Endothelial cell of umbilical vein (primary cell): ENCODE data around the gene TRIM29. TPM values are rescaled to one million over a fixed set of nuclear protein-coding genes. Genes with fewer than 3 reads are reported as not detected.

Source experiments
- BruUV-seq: library from RNA; stranded (reverse); fragments of 400-500 nt; replicated peaks from 2 replicates; lab custom pipeline; 2021; lab: Mats Ljungman, UMichigan
- CTCF ChIA-PET: fragments of 300-600, 350-600 bp; sonication (Branson Sonifier 250); formaldehyde crosslinking; loops from one replicate; lab custom pipeline; 2021; ENCODE audit warnings: antibody characterized with exemption, inconsistent platforms; lab: Charles Lee
- POLR2A ChIA-PET: fragments of 300-600, 350-600 bp; sonication (Branson Sonifier 250); formaldehyde crosslinking; loops from one replicate; lab custom pipeline; 2021; ENCODE audit warnings: antibody characterized with exemption, inconsistent platforms; lab: Charles Lee
- DNase-seq: peaks from one replicate; pipeline ENCODE4 v3.0.0-alpha.2; 2011; ENCODE audit warnings: low read depth, low spot score
- FAIRE-seq: peaks from 2 replicates; lab custom pipeline; 2011; peaks lifted over from hg19 to GRCh38; lab: Jason Lieb, UNC
- H2AFZ ChIP-seq: 2 replicates; pipeline ENCODE4 v1.6.0; 2012; ENCODE audit warnings: low read depth, low read length, control low read depth, inconsistent platforms
- H3K27ac ChIP-seq: 2 replicates; pipeline ENCODE4 v1.5.1; 2011; ENCODE audit warnings: low read depth, mild to moderate bottlenecking, control low read depth, low read length, moderate library complexity; ENCODE audit not compliant: insufficient read depth
- H3K27me3 ChIP-seq, 2 experiments: 2 replicates each; pipeline versions ENCODE4 v1.6.0 to v1.6.1; 2011; ENCODE audit warnings: low read length in 2 of 2, mixed read lengths in 1 of 2; ENCODE audit not compliant: control insufficient read depth in 2 of 2, insufficient read depth in 2 of 2
- H3K36me3 ChIP-seq, 2 experiments: 2 replicates in 1 of 2; 3 replicates in 1 of 2; pipeline ENCODE4 v1.5.1; 2011; ENCODE audit warnings: low read length in 2 of 2, mild to moderate bottlenecking in 1 of 2, moderate library complexity in 1 of 2; ENCODE audit not compliant: control insufficient read depth in 2 of 2, insufficient read depth in 2 of 2; ENCODE audit errors: extremely low read depth in 1 of 2
- H3K4me1 ChIP-seq: 3 replicates; pipeline ENCODE4 v1.5.1; 2011; ENCODE audit warnings: mild to moderate bottlenecking, low read length; ENCODE audit not compliant: control insufficient read depth, insufficient read depth; ENCODE audit errors: extremely low read depth
- H3K4me2 ChIP-seq: 2 replicates; pipeline ENCODE4 v1.6.1; 2011; ENCODE audit warnings: low read length, control low read depth, mixed read lengths; ENCODE audit not compliant: insufficient read depth
- H3K4me3 ChIP-seq, 3 experiments: fragments of 200-600 bp in 1 of 3; sonication (generic), shearing (Covaris generic) in 1 of 3; replicated peaks in 1 of 3; 2 replicates each; pipeline ENCODE4 v1.5.1; 2011 to 2016; ENCODE audit warnings: control low read depth in 3 of 3, low read length in 3 of 3, mild to moderate bottlenecking in 2 of 3, inconsistent platforms in 1 of 3, low read depth in 1 of 3, moderate library complexity in 1 of 3; ENCODE audit not compliant: insufficient read depth in 1 of 3
- H3K79me2 ChIP-seq: 2 replicates; pipeline ENCODE4 v1.6.0; 2012; ENCODE audit warnings: low read length, inconsistent platforms; ENCODE audit not compliant: control insufficient read depth, insufficient read depth
- H3K9ac ChIP-seq: replicated peaks from 2 replicates; pipeline ENCODE3; 2011; ENCODE audit warnings: low read length, control low read depth; ENCODE audit not compliant: insufficient read depth; ENCODE audit errors: extremely low read depth
- H3K9me1 ChIP-seq: replicated peaks from 3 replicates; pipeline ENCODE4 v1.6.0; 2011; ENCODE audit warnings: mild to moderate bottlenecking, low read length; ENCODE audit not compliant: control insufficient read depth, insufficient read depth; ENCODE audit errors: extremely low read depth
- H3K9me3 ChIP-seq: replicated peaks from 2 replicates; pipeline ENCODE4 v1.5.1; 2012; ENCODE audit warnings: low read length, inconsistent platforms; ENCODE audit not compliant: control insufficient read depth, insufficient read depth
- H4K20me1 ChIP-seq: replicated peaks from 2 replicates; pipeline ENCODE3; 2011; ENCODE audit warnings: mild to moderate bottlenecking, low read length; ENCODE audit not compliant: control insufficient read depth, insufficient read depth; ENCODE audit errors: extremely low read depth
- EZH2 ChIP-seq: IDR thresholded peaks from 2 replicates; pipeline ENCODE4 v1.6.1; 2012; ENCODE audit warnings: borderline replicate concordance, low read depth, mild to moderate bottlenecking, moderate library complexity, low read length, inconsistent platforms; ENCODE audit not compliant: severe bottlenecking
- GATA2 ChIP-seq: IDR thresholded peaks from 2 replicates; pipeline ENCODE4 v1.7.0; 2011; ENCODE audit warnings: low read depth, mild to moderate bottlenecking, moderate library complexity, mixed read lengths, low read length; ENCODE audit not compliant: insufficient read length, insufficient read depth
- JUN ChIP-seq: IDR thresholded peaks from 2 replicates; pipeline ENCODE4 v1.6.1; 2011; ENCODE audit warnings: borderline replicate concordance, low read depth; ENCODE audit not compliant: insufficient read length, insufficient read depth
- POLR2A ChIP-seq: IDR thresholded peaks from 2 replicates; pipeline ENCODE4 v1.6.1; 2012; ENCODE audit warnings: low read depth, mild to moderate bottlenecking, control low read depth, low read length
- POLR2AphosphoS5 ChIP-seq: IDR thresholded peaks from 2 replicates; pipeline ENCODE4 v1.6.1; 2012; ENCODE audit warnings: low read depth, mild to moderate bottlenecking, control low read depth, low read length, moderate library complexity; ENCODE audit not compliant: insufficient read depth
- dilution Hi-C: fragments of 300-500 bp; cut with MboI; formaldehyde crosslinking; loops from one replicate; pipeline ENCODE4 v1.15.0; 2019; ENCODE audit warnings: low sequenced_read_pairs; ENCODE audit not compliant: extremely low pct_ligation_motif_present
- intact Hi-C: fragments of 100-400 bp; cut with micrococcal nuclease; formaldehyde crosslinking; loops from one replicate; pipeline ENCODE4 v1.10.0; 2022
- polyA plus RNA-seq, 4 experiments: library from polyadenylated mRNA; depleted of rRNA in 3 of 4; stranded (reverse) in 3 of 4; unstranded in 1 of 4; fragments of >200 nt; gene quantifications; 2 replicates each; pipeline versions ENCODE4 v1.2.1 to v1.2.3, GENCODE V29; 2011 to 2012; ENCODE audit warnings: missing spikeins in 1 of 4
- total RNA-seq: library from RNA; stranded (reverse); gene quantifications from 2 replicates; pipeline ENCODE4 v1.2.3, GENCODE V29; 2021
- TF ChIP-seq, protein P1 (sequence below): IDR thresholded peaks from 2 replicates; pipeline ENCODE4 v1.6.1; 2011; ENCODE audit not compliant: insufficient read depth, insufficient read length
- TF ChIP-seq, protein P2 (sequence below), 2 donors: IDR thresholded peaks; 1 replicate in 1 of 2; 2 replicates in 1 of 2; pipeline ENCODE4 v1.5.1; 2011; ENCODE audit warnings: low read length in 2 of 2, mild to moderate bottlenecking in 2 of 2, moderate library complexity in 2 of 2, control low read depth in 1 of 2, inconsistent platforms in 1 of 2, low read depth in 1 of 2; ENCODE audit not compliant: insufficient read depth in 1 of 2; ENCODE audit errors: extremely low read depth in 1 of 2

TRIM29 gene
- total and polyA plus RNA-seq, 2 donors (not counting 3 experiments of a cell fraction or from before 2014, with no cell fraction given) = not detected

DNA sequence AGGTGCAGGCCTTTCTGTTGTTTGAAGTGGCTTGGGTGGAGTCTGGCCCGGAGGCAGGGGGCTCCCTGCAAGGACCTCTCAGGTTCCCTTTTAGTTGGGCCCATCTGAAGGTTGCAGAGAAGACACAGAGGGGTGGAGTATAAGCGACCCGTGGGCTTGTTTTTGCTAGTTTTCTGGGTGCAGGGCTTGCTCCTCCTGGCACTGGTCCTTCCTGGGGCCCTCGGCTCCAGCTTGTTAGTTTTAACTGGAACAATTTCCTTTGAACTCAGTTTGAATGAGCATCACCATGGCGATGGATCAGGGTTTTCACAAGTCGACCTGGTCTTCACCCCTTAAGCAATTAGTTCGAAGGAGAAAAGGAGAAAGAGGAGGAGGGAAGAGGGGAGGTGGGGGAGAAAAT, 44.5 kb upstream of the TRIM29 start:
- ChIA-PET CTCF (interaction anchor here (0.7 to 5.5 kb wide), 6 partner anchors 11 to 168 kb away, joined by 3 to 71 read pairs (median 6); no protein-coding TSS in a partner anchor), POLR2A (no interaction called here)
- dilution Hi-C loops = no loop called here
- H3K27me3 ChIP-seq = no peaks in the 10 kb centered on the region
- no TSS peak for BruUV-seq
- no peak overlapping the region for H3K4me2 ChIP-seq
- H3K36me3 ChIP-seq = no peaks in the 10 kb centered on the region
- no peak overlapping the region for H3K9ac ChIP-seq
- no peaks in the 10 kb centered on the region for H4K20me1 ChIP-seq
- TF ChIP-seq GATA2 (no peak), POLR2A (no peak), JUN (no peak), POLR2AphosphoS5 (no peak), EZH2 (no peak)
- TF ChIP-seq, protein P1, sequence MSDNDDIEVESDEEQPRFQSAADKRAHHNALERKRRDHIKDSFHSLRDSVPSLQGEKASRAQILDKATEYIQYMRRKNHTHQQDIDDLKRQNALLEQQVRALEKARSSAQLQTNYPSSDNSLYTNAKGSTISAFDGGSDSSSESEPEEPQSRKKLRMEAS = no peak
- TF ChIP-seq, protein P2, sequence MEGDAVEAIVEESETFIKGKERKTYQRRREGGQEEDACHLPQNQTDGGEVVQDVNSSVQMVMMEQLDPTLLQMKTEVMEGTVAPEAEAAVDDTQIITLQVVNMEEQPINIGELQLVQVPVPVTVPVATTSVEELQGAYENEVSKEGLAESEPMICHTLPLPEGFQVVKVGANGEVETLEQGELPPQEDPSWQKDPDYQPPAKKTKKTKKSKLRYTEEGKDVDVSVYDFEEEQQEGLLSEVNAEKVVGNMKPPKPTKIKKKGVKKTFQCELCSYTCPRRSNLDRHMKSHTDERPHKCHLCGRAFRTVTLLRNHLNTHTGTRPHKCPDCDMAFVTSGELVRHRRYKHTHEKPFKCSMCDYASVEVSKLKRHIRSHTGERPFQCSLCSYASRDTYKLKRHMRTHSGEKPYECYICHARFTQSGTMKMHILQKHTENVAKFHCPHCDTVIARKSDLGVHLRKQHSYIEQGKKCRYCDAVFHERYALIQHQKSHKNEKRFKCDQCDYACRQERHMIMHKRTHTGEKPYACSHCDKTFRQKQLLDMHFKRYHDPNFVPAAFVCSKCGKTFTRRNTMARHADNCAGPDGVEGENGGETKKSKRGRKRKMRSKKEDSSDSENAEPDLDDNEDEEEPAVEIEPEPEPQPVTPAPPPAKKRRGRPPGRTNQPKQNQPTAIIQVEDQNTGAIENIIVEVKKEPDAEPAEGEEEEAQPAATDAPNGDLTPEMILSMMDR (IDR thresholded peaks at IDR 0.05; ENCODE audit: extremely low read depth in 1 of 2, insufficient read depth in 1 of 2, low read depth in 1 of 2, low read length in 2 of 2) = no peak
- H3K4me1 ChIP-seq = no peaks in the 10 kb centered on the region
- no peak overlapping the region for H3K4me3 ChIP-seq
- DNase-seq (no peak), FAIRE-seq (no peak)
- no peaks in the 10 kb centered on the region for H3K79me2 ChIP-seq
- no peaks in the 10 kb centered on the region for H3K9me3 ChIP-seq
- H3K9me1 ChIP-seq = no peaks in the 10 kb centered on the region
- H2AFZ ChIP-seq = no peak overlapping the region
- H3K27ac ChIP-seq = no peak overlapping the region
- intact Hi-C loops = no loop called here
